HG03066 (cell line): Measurements from ENCODE around the gene BEND4.

Source experiments
- ATAC-seq: cut with Tn5 transposase; IDR thresholded peaks from one replicate; pipeline ENCODE4 v1.9.1; 2021; ENCODE audit warnings: low read depth; ENCODE audit not compliant: unreplicated experiment

BEND4 gene

DNA sequence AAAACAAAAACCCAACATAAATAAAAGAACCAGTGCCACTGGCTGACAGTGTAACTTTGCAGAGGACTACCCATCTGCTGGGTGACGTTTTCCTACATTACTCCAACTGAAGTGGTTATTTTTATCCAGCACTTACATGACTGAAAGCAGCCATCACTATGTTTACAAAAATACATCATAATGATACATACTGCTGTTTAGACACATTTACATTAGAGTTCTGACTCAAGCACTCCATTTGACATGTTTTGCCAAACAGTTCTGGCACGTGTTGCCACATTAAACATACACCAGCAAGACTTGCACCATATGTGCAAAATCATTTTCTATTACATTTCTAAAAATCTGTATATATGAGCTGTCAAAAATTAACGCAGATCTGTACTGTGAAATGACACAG is 39.6 kb downstream of the BEND4 start:
- ATAC-seq = no peak

DNA sequence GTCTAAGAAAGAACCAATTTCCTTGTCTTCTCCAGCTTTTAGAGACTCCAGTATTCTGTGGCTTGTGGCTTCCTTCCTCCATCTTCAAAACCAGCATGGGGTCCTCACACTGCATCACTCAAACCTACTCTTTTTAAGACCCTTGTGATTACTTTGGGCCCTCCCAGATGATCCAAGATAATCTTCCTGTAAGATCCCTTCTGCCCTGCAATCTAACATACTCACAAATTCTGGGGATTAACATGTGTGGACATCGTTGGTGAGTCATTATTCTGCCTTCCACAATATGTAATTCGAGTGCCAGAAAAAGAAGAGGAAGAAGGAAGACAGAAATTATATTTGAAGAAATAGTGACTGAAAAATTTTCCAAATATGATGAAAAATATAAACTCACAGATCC is 47.9 kb downstream of the BEND4 start:
- no peak for ATAC-seq

DNA sequence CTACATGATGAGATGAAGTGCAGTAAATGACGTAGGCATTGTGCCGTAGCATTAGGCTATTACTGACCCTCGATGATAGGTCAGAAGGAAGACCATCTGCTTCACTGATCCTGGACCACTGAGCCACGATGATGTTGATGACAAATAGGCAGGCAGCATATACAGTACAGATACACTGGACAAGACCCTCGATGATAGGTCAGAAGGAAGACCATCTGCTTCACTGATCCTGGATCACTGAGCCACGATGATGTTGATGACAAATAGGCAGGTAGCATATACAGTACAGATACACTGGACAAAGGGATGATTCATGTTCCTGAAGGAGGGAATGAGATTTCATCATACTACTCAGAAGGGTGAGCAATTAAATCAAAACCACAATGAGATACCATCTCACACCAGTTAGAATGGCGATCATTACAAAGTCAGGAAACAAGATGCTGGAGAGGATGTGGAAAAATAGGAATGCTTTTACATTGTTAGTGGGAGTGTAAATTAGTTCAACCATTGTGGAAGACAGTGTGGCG is 50.9 kb downstream of the BEND4 start:
- no peak for ATAC-seq

DNA sequence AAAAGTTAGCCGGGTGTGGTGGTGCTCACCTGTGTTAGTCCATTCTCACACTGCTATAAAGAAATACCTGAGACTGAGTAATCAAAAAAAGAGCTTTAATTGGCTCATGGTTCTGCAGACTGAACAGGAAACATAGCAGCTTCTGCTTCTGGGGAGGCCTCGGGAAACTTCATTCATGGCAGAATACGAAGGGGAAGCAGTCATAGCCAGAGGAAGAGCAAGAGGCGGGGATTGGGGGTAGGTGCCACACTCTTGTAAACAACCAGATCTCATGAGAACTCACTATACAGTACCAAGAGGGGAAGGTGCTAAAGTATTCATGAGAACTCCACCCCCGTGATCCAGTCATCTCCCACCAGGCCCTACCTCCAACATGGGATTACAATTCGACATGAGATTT is 64.1 kb downstream of the BEND4 start:
- ATAC-seq = no peak

DNA sequence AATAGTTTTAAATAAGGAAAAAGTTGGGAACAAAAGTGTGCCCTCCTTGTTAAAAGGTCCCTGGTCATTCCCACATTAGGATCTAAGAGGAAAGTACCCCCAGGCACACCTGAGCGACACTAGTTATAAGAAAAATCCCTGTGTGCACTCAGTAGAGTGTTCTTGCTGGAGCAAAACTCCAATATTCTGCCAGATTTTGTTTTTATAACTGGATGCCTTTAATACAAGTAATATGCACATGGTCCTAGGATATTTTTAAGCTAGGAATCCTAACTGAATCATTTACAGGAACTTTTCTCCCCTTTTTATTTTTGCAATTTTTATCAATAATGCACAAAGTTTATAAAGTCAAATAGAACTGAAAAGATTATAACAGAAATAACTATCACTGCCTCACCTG is 68.6 kb downstream of the BEND4 start:
- ATAC-seq = no peak

DNA sequence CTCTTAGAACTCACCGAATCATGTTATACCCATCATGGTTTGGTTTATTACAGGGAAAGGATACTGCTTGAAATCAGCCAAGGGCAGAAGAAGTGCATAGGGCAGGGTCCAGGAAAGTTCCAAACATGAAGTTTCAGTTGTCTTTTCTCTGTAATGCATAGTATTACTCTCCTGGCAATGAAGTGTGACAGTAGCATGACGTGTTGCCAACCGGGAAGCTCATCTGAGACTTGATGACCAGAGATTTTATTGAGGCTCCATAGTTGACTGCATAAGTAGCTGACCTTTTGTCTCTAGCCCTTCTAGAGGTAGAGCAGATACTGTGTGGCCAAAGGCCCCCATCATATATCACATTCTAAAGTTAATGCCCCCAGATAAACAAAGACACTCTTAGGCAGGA is 72.1 kb downstream of the BEND4 start:
- ATAC-seq = peak; percentile 35

DNA sequence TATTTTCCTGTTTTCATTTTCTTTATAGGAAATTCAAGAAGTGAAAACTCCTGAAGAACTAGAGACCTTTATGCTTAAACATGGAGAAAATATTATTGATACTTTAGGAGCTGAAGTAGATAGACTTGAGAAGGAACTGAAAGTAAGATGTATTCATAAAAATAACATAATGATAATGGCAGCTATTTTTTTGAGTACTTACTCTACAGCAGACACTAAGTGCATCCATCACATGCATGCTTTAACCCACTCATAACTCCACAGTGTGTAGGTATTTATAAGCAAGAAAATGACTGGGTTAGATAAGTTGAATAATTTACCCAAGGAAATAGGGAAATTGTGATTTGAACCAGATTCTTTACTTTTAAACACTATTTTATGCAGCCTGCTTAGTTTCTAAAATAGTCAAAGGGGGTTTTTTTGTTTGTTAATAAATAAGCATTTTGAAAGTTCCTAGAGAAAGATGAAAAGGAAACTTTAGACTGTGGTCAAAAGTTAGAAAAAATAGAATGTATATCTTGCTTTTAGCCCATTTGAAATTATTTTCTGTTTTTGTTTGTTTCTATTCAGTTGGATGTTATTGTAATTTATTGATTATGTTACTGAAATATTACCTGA is 74.2 kb downstream of the BEND4 start:
- peak; percentile 76 for ATAC-seq

DNA sequence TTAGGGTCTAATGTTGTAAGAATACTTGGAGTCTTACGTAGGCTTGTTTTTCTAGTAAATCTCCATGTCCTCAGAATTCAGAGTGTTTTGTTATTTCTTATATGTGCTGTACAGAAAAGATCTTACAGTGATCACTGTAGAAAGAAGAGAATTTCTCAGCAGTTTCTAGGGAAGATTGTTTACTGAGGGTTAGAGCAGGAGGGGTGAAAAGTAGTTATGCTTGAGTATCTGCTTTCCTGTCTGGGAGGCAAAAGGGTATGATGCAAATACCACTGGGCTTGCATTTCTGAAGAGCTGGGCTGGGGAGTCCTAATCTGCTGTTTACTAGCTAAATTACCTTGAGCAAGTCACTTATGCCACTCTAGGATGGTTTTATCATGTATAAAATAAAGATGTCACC is 78.2 kb downstream of the BEND4 start:
- no peak for ATAC-seq

DNA sequence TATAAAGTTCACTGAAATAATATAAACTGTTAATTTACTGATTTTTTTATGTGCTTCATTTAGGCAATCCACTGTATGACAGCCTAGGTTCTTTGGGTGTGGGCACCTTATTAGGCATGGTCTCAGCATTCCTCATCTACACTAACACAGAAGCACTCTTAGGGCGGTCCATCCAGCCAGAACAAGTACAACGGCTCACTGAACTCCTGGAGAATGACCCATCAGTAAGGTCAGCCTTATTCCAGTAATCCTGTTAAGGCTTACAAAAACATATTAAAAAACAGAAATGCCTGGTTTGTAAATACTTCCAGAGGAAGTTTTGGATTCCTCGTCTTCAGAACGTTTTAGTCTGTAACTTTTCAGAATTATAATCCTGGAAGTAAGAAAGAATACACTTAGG is 82.0 kb downstream of the BEND4 start:
- no peak for ATAC-seq

DNA sequence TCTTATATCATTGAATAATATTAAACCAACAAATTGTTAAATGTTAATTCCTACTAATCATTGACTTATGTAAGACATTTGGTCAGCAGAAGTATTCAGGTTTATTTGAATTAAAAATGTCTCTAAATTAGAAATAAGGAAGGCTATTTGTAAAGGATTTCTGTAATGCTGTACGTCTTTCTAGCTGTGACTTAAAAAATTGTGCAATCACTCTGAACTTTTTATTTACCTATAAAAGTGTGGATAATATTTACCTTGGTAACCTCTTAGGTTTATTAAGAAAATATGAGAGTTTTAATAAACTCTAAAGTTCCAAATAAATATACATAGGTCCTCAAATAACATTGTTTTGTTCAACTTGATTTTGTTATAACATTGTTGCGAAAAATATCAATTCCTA is 85.2 kb downstream of the BEND4 start:
- no peak for ATAC-seq

DNA sequence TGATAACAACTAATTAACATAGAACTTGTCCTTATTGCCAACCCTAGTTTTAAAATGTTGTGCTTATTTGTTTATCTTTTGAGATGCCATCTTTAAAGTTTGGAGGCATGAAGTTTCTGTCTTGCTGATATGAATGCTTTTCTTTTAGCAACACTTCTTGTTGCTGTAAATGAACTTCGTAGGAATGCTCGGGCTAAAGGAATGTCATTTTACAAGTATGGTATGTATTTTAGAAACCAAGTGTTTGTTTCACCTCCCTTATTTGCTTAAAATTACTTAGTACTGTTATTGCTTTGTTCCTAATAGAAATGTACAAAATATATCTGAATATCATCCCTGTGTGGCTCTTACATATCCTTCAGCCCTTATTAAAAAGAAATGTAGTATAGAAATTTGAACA is 86.1 kb downstream of the BEND4 start:
- no peak for ATAC-seq
